Measurements from ENCODE around the gene KRTAP5-6. TPM values are rescaled to one million over a fixed set of nuclear protein-coding genes. Genes with fewer than 3 reads are reported as not detected.
"Not testable (repeated sequence)": the region's sequence is repeated elsewhere in the genome, so short reads cannot be mapped to it uniquely, and the experiment has no call there.

The KRTAP5-6 gene
- total and polyA plus RNA-seq, 10 donors: not detected

GRCh38 chr11:1676229-1676740, 20.7 kb upstream of the KRTAP5-6 start:
- intact Hi-C loops (cut with DNase I; ENCODE audit: low total_unique reads): no loop called here
- no peaks in the 10 kb centered on the region for H3K9me3 ChIP-seq
- 87 to 94% (median 91%) methylated on average over 7 of the region's 7 CpGs for WGBS, 5 donors
- H3K36me3 ChIP-seq: no peaks in the 10 kb centered on the region
- H3K27me3 ChIP-seq (replicated peaks in 1 of 7): peaks cover 0 to 56% (median 0%) of the 10 kb centered on the region in 7 donors
- H3K4me3 ChIP-seq: no peak overlapping the region
- TF ChIP-seq CTCF (IDR thresholded peaks at IDR 0.05 in 8 of 11, conservative IDR thresholded peaks at IDR 0.05 in 3 of 11) (no peak), POLR2A (IDR thresholded peaks at IDR 0.05) (no peak), POLR2AphosphoS5 (IDR thresholded peaks at IDR 0.05) (no peak)
- no peak overlapping the region for H3K27ac ChIP-seq
- H3K4me1 ChIP-seq: peaks cover 0 to 11% (median 7%) of the 10 kb centered on the region in 6 donors
- no peak for DNase-seq

- whole genome bisulfite sequencing, 5 donors: 69 to 77% (median 76%) methylated on average over 10 of the region's 10 CpGs
- no peak for DNase-seq
Measured at GRCh38 chr11:1679881-1680280, 17.1 kb upstream of the KRTAP5-6 start.

GRCh38 chr11:1682225-1682905, 14.6 kb upstream of the KRTAP5-6 start:
- H3K27ac ChIP-seq: peak overlapping the region in 7 of 8 donors; percentile 29 to 74 (median 46)
- TF ChIP-seq POLR2AphosphoS5 (IDR thresholded peaks at IDR 0.05): peak in 2 of 3 donors; percentile 63 to 65
- TF ChIP-seq POLR2A (IDR thresholded peaks at IDR 0.05): no peak
- peaks cover 0 to 40% (median 0%) of the 10 kb centered on the region in 7 donors for H3K27me3 ChIP-seq (replicated peaks in 1 of 7)
- no peak overlapping the region for H3K4me3 ChIP-seq
- no peaks in the 10 kb centered on the region for H3K36me3 ChIP-seq
- H3K4me1 ChIP-seq: peaks cover 0 to 16% (median 3%) of the 10 kb centered on the region in 6 donors
- 41 to 48% (median 46%) methylated on average over 15 of the region's 15 CpGs for WGBS, 5 donors
- H3K9me3 ChIP-seq: no peaks in the 10 kb centered on the region
- DNase-seq: no peak
- intact Hi-C loops (cut with DNase I; ENCODE audit: low total_unique reads): no loop called here

More at GRCh38 chr11:1679881-1680280, 17.1 kb upstream of the KRTAP5-6 start:
- no peaks in the 10 kb centered on the region for H3K36me3 ChIP-seq
- H3K27me3 ChIP-seq (replicated peaks in 1 of 7): peaks cover 0 to 44% (median 0%) of the 10 kb centered on the region in 7 donors
- intact Hi-C loops (cut with DNase I; ENCODE audit: low total_unique reads): no loop called here
- no peak overlapping the region for H3K27ac ChIP-seq
- no peaks in the 10 kb centered on the region for H3K9me3 ChIP-seq
- no peak overlapping the region for H3K4me3 ChIP-seq
- TF ChIP-seq POLR2AphosphoS5 (IDR thresholded peaks at IDR 0.05) (no peak), CTCF (IDR thresholded peaks at IDR 0.05 in 8 of 11, conservative IDR thresholded peaks at IDR 0.05 in 3 of 11) (no peak), POLR2A (IDR thresholded peaks at IDR 0.05) (no peak)
- H3K4me1 ChIP-seq: peaks cover 0 to 16% (median 3%) of the 10 kb centered on the region in 6 donors

GRCh38 chr11:1683216-1683615, 13.8 kb upstream of the KRTAP5-6 start:
- peaks cover 0 to 31% (median 0%) of the 10 kb centered on the region in 7 donors for H3K27me3 ChIP-seq (replicated peaks in 1 of 7)
- H3K9me3 ChIP-seq; DNase-seq; intact Hi-C loops (cut with DNase I; ENCODE audit: low total_unique reads); H3K36me3 ChIP-seq; H3K4me3 ChIP-seq: not testable (repeated sequence)
- WGBS, 5 donors: 82 to 91% (median 86%) methylated on average over 11 to 19 of the region's 19 CpGs
- peaks cover 0 to 16% (median 3%) of the 10 kb centered on the region in 6 donors for H3K4me1 ChIP-seq
- peak overlapping the region in 7 of 8 donors; percentile 29 to 74 (median 46) for H3K27ac ChIP-seq

GRCh38 chr11:1683904-1684572, 13.0 kb upstream of the KRTAP5-6 start:
- Histone ChIP-seq H3K4me1 (peaks cover 0 to 16% (median 3%) of the 10 kb centered on the region in 6 donors), H3K27me3 (replicated peaks in 1 of 7) (peaks cover 0 to 24% (median 0%) of the 10 kb centered on the region in 7 donors)
- DNase-seq; H3K36me3 ChIP-seq; H3K9me3 ChIP-seq; H3K27ac ChIP-seq; H3K4me3 ChIP-seq; intact Hi-C loops (cut with DNase I; ENCODE audit: low total_unique reads): not testable (repeated sequence)
- WGBS, 5 donors: 89 to 100% (median 91%) methylated on average over 1 to 16 of the region's 24 CpGs

- H3K36me3 ChIP-seq; DNase-seq; intact Hi-C loops (cut with DNase I; ENCODE audit: low total_unique reads); H3K4me3 ChIP-seq; H3K9me3 ChIP-seq; H3K27ac ChIP-seq: not testable (repeated sequence)
- WGBS, 5 donors: 74 to 89% (median 85%) methylated on average over 7 to 16 of the region's 18 CpGs
- Histone ChIP-seq H3K4me1 (peaks cover 0 to 25% (median 3%) of the 10 kb centered on the region in 6 donors), H3K27me3 (replicated peaks in 1 of 7) (peaks cover 0 to 27% (median 4%) of the 10 kb centered on the region in 7 donors)
Measured at GRCh38 chr11:1684886-1685874, 11.8 kb upstream of the KRTAP5-6 start.

- H3K9me3 ChIP-seq; DNase-seq; H3K36me3 ChIP-seq; intact Hi-C loops (cut with DNase I; ENCODE audit: low total_unique reads); H3K4me3 ChIP-seq; H3K27ac ChIP-seq: not testable (repeated sequence)
- 76 to 89% (median 82%) methylated on average over 11 to 12 of the region's 15 CpGs for WGBS, 5 donors
- Histone ChIP-seq H3K4me1 (peaks cover 0 to 25% (median 3%) of the 10 kb centered on the region in 6 donors), H3K27me3 (replicated peaks in 1 of 7) (peaks cover 0 to 24% (median 4%) of the 10 kb centered on the region in 7 donors)
Measured at GRCh38 chr11:1686220-1686619, 10.8 kb upstream of the KRTAP5-6 start.

Data from spleen (tissue), 11 donors.